GM19043 (cell line): ENCODE measurements around the gene VWA2.
A peak's percentile ranks its signal among the peaks of the same experiment; 100 is the strongest.

Experiments used
- ATAC-seq: cut with Tn5 transposase; IDR thresholded peaks from one replicate; pipeline ENCODE4 v1.9.1; 2021; ENCODE audit warnings: low read depth; ENCODE audit not compliant: unreplicated experiment

VWA2 gene

GRCh38 chr10:114293075-114293474 lies 54.0 kb downstream of the VWA2 start:
- no peak for ATAC-seq

DNA sequence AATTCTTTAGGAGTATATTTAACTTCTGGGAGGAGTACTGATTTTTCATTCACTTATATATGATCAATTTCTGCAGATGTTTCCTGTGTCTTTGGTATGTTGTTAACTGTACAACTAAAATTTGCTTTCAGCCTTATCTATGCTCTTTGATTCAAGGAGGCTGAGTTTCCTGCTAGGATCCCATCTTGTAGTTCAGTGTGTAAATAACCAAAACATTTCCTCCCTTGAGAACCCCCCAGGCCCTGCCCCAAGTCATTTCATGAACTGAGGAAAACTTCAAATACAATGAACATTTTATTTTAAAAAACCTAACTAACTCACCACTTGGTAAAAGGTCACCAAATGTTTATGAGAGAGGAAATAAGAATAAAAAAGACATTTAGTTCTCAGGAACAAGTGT lies 55.5 kb downstream of the VWA2 start:
- ATAC-seq, result no peak

- no peak for ATAC-seq
Observed at GRCh38 chr10:114295393-114295792, 56.3 kb downstream of the VWA2 start.

DNA sequence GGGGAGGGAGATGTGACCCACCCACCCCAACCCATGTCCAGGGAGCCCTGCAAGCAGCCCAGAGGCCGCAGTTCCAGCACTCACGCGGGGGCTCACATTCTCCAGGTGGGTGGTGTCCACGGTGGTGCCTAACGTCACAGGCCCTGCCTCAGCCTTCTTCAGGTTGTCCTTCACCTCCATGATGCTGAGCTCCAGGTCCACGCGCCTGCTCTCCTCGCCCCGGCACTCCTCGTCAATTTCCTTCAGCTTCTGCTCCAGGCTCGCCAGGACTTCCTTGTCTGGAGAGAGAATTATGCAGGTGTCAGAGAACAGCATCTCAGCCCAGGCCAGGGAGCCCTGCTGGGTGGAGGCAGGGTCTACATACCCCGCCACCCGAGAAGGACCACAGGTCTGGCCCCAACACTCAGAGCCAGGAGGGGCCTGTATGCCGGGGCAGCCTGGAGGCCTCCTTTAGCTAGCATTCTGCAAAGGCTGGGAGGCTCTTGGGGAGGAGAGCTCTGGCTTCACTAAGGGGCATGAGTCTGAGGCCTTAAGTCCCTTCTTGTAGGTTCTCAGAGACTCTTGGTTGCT lies 58.2 kb downstream of the VWA2 start:
- no peak for ATAC-seq

DNA sequence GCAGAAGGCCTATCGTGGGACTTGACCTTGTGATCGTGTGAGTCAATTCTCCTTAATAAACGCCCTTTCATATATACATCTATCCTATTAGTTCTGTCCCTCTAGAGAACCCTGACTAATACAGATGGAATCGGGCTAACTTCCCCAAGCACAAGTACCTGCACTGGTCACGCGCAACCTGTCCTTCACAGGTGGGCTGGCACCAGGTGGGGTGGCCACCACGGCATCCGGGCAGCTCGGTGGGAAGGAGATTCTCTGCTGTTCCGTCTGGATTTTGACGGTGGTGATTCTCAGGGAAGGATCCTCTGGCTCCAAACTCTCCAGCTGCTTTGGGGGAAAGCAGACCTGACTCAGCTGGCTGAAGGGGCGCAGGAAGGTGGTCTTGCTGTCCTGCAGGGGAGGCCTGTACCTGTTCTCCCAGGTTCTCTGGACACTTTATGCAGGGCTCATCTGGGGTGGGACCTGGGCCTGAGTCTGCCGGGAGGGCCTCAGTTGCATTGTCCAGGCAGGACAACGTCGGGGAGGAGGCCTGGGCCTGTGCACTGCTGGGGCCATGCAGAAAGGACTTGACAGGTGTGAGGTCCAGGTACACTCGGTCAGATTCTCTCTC lies 61.1 kb downstream of the VWA2 start:
- ATAC-seq, result no peak

- ATAC-seq, result no peak
Observed at GRCh38 chr10:114301177-114301576, 62.1 kb downstream of the VWA2 start.

- no peak for ATAC-seq
Observed at GRCh38 chr10:114301951-114302710, 63.1 kb downstream of the VWA2 start.

DNA sequence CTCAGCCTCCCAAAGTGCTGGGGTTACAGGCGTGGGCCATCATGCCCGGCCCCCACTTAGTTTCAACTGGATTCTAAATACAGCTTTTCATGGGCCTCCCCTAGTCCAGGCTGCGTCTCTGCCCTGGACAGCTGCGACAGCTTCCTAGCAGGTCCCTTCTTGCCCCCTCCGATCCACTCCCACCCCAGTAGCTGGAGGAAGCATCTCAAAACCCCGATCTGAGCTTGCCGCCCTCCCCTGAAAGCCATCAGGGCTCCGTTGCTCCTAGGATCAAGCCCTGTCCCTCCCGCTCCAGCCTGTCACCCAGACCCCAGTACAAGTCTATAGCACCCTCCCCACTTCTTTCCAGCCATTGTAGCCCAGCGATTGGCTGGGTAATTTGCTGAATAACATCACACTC lies 64.5 kb downstream of the VWA2 start:
- no peak for ATAC-seq

DNA sequence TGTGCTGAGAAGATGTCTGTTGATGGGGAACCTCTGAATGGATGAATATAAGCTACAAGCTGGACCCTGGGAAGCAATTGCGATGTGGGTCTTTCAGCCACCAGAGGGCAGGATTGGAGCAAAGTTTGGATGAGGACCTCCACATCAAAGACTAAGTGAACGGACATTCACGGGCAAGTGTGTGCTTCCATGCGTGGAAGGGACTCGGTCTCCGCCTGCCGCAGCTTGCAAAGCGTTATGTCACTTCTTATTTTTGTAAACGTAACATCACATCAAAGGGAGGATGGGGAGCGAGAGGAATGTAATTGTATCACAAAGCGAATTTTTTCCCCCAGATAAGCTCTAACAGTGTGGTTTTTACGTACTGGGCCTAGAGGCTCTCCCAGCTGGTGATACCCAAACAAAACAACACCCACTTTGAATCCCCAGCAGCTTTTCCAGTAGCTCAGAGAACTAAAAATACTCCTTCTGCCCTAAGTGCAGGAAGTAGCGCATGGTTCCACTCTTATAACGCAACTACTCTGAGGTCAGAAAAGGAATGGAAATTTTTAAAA lies 65.0 kb downstream of the VWA2 start:
- peak; percentile 80 for ATAC-seq

- peak; percentile 66 for ATAC-seq
Observed at GRCh38 chr10:114304571-114305421, 65.7 kb downstream of the VWA2 start.

DNA sequence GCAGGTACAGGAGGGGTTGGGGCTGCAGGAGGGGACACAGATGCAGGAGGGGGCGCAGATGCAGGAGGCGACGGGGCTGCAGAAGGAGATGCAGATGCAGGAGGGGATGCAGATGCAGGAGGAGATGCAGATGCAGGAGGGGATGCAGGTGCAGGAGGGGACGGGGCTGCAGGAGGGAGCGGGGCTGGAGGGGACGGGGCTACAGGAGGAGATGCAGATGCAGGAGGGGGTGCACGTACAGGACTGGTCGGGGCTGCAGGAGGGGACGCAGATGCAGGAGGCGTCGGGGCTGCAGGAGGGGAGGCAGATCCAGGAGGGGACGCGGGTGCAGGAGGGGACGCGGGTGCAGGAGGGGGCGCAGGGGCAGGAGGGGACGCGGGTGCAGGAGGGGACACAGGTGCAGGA lies 66.5 kb downstream of the VWA2 start:
- ATAC-seq, result no peak

DNA sequence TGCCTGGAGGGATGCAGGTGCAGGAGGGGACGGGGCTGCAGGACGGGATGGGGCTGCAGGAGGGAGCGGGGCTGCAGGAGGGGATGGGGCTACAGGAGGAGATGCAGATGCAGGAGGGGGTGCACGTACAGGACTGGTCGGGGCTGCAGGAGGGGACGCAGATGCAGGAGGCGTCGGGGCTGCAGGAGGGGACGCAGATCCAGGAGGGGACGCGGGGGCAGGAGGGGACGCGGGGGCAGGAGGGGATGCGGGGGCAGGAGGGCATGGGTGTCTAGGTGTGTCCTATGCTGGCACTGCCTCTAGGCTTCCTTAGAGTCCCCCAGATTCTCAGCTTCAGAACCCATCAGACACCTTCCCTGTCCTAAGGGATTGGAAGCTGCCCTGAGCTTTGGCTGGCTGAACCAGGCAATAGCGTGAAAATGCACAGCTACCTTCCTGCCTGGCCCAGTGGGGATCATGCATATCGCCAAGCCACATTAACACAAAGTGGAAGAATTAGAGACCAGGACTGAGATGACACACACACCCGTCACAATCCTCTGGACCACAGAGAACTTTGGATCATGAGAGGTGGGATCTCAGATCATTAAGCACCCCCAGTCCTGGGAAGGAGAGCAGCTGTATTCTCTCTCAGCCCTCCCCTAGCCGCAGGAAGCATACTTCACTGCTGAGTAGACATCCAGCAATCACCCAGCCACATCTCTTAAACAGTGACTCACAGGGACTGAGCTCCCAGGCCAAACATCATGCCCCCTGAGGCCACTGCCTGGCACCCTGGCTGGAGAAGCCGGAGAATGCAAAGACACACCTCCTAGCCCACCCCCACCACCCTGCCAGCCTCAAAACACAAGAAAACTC lies 67.3 kb downstream of the VWA2 start:
- ATAC-seq, result no peak

DNA sequence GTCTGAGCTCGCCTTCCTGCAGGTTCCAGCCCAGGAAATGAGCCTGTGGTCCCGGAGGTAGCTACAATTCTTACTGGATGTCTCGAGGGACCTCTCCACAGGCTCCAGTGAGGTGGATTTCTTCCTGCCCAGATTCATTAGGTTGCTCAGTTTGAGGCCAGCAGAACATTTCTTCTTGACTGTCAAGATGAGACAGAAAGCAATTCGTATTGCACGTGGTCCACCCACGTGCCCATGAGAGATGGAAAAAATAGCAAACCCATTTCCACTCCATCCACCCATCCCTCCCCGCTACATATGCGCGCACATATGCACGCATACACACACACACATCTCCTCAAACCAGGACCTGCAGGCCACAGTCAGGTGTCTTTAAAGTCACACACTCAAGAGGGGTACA lies 68.7 kb downstream of the VWA2 start:
- ATAC-seq, result no peak

DNA sequence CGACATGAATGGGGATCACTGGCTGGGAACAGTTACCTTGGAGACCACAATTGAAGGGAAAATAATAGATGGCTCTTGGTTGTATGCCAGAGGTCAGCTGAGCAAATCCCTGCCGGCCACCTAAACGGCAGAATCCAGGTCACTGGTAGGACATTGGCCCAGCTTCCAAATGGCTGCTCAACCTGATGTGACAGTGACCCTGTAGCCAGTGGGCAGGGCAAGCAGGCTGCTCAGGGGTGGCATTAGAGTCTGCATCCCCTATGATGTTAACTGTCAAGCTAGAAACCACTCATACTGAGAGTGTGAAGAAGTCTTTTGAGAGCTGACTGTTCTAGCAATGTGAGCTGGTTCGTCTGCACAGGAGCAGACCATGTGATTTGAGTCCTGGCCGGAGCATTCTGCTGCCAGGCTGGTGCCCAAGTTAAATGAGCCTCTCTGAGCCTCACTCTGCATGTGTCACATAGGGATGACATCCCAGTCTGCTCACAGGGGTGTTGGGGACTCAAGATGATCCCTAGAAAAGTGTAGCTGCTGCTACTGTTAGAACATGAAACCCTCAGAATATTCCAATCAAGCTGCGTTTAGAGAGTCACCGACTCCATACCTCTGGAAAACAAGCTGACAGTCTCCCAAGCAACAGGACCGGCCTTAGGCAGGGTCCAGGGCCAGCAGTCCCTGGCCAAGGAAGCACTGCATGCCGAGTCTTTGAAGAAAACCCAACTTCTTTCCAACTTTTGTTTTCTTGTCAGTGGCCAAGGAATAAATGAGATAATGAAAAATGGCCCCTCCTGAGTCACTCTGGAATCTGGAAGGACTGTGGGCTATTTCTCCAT lies 69.7 kb downstream of the VWA2 start:
- ATAC-seq, result no peak

- no peak for ATAC-seq
Observed at GRCh38 chr10:114309364-114309651, 70.3 kb downstream of the VWA2 start.

DNA sequence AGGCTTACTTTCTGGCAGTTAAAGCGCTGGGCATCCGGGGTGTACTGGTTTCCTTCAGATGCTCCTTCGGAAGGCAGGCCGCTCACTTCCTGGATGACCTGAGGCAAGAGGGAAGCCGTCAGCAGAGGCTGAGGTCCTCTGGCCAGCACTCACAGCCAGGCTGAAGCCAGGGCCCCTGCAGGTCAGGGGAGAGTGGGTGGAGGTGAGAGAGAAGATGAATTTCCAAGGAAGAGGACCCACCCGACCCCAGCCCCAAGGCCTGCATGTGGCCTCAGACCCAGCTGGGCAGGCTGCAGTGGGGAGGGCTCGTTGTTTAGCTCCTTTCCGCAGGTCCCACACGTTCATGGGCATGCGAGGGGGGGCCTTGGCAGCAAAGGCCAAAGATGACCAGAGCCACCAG lies 71.3 kb downstream of the VWA2 start:
- ATAC-seq, result no peak

GRCh38 chr10:114311023-114311422 lies 72.0 kb downstream of the VWA2 start:
- ATAC-seq, result no peak

DNA sequence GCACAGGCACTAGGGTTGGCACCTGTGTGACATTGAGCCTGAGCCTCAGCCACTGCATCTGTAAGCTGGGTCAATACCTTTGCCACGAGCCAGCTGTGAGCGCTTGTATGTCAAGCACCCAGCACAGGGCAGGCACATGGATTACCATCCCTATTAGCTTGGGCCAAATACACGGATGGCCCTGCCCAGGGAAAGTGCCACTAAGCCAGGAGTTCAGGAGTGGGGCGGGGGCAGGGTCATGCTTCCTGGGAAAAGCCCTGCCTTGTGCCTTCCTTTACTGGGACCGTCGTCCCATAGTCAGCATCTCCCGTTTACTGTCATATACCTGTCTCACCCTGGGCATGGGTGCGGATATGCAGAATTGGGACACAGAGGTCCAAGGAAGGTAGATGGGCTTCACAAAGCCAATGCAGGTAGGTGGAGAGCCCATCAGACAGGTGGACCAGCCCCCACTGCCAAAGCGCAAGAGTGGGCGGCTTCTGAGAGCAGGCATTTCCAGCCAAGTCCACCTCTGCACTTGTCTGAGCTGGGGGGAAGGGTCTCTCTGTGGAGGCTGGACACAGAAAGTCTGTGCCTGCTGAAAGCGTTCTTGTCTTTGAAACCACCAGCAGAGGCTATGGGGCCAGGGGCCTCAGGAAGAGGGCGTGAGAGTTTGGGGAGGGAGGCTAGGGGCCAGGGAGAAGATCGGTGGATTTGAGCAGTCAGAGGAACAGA lies 72.6 kb downstream of the VWA2 start:
- no peak for ATAC-seq

GRCh38 chr10:114313139-114313538 lies 74.1 kb downstream of the VWA2 start:
- no peak for ATAC-seq
